HG03378 (cell line): ENCODE results near the gene MYADML2.

Experiments
- ATAC-seq: cut with Tn5 transposase; IDR thresholded peaks from one replicate; pipeline ENCODE4 v1.9.1; 2021; ENCODE audit warnings: mild to moderate bottlenecking, moderate library complexity; ENCODE audit not compliant: unreplicated experiment

Gene MYADML2

GRCh38 chr17:81926451-81927151 is 20.4 kb downstream of the MYADML2 start:
- ATAC-seq: no peak

GRCh38 chr17:81925860-81926450 is 21.1 kb downstream of the MYADML2 start:
- ATAC-seq: no peak

GRCh38 chr17:81924557-81925532 is 22.2 kb downstream of the MYADML2 start:
- no peak for ATAC-seq

- no peak for ATAC-seq
These were observed 23.5 kb downstream of the MYADML2 start for GRCh38 chr17:81923302-81924260.

- no peak for ATAC-seq
These were observed 24.3 kb downstream of the MYADML2 start for GRCh38 chr17:81922566-81923301.

- no peak for ATAC-seq
These were observed 25.0 kb downstream of the MYADML2 start for GRCh38 chr17:81921996-81922565.

GRCh38 chr17:81921537-81921862 is 25.5 kb downstream of the MYADML2 start:
- no peak for ATAC-seq

- ATAC-seq: no peak
These were observed 26.2 kb downstream of the MYADML2 start for GRCh38 chr17:81920612-81921536.

GRCh38 chr17:81918832-81919545 is 28.0 kb downstream of the MYADML2 start:
- ATAC-seq: no peak

- ATAC-seq: peak; percentile 34
These were observed 28.7 kb downstream of the MYADML2 start for GRCh38 chr17:81918333-81918669.

GRCh38 chr17:81917565-81918332 is 29.3 kb downstream of the MYADML2 start, which contains the start of gene SIRT7:
SIRT7 (minus strand) TSS chr17:81918176; CDS start chr17:81918131, 45 bp downstream.
- ATAC-seq: peak; percentile 41

GRCh38 chr17:81916234-81917001 is 30.6 kb downstream of the MYADML2 start:
- no peak for ATAC-seq

GRCh38 chr17:81915331-81915730 is 31.7 kb downstream of the MYADML2 start:
- ATAC-seq: no peak

- no peak for ATAC-seq
These were observed 32.8 kb downstream of the MYADML2 start for GRCh38 chr17:81914103-81914850.

GRCh38 chr17:81913394-81914102 is 33.5 kb downstream of the MYADML2 start:
- ATAC-seq: no peak
